ENCODE measurements around the gene ARHGAP21.
"Not testable (repeated sequence)": the region's sequence is repeated elsewhere in the genome, so short reads cannot be mapped to it uniquely, and the experiment has no call there.

ARHGAP21 gene

DNA sequence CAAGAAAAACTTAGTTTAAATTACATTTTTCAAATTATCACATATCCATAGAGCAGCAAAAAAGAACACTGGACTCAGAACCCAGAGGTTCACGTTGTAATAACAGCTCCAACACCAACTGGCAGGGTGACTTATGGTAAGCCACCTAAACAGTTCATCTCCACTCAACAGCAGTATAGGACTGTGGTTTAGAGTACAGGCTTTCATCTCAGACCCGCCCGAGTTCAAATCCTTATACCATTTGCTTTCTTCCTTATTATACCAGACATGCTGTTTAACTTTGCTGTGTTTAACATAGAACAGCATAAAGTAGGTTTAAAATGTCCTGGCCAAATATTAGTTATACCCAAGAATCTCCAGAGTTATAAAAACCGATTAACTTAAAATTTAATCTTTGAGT is 97.9 kb downstream of the ARHGAP21 start:
- DNase-seq (ENCODE audit: low read depth), result no peak

DNA sequence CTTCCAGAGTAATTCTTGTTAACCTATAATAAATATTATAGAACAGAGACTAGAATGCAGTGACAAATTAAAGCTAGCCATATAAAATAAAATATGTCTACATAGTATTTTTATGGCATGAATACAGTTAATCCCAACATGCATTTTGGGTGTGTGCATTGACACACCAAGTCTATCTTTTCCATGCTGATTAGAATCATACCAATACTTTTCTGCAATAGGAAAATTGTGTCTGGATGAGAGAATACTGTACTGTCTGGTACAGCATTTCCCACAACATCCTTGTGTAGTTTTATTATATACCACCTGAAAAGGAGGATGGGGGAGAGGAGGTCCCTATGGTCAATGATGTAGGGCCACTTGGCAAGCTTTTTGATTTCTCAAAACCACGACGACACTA is 100.3 kb downstream of the ARHGAP21 start:
- DNase-seq (ENCODE audit: low read depth), result no peak

- DNase-seq (ENCODE audit: low read depth), result peak; percentile 3
Observed at GRCh38 chr10:24622781-24623301, 100.8 kb downstream of the ARHGAP21 start.

DNA sequence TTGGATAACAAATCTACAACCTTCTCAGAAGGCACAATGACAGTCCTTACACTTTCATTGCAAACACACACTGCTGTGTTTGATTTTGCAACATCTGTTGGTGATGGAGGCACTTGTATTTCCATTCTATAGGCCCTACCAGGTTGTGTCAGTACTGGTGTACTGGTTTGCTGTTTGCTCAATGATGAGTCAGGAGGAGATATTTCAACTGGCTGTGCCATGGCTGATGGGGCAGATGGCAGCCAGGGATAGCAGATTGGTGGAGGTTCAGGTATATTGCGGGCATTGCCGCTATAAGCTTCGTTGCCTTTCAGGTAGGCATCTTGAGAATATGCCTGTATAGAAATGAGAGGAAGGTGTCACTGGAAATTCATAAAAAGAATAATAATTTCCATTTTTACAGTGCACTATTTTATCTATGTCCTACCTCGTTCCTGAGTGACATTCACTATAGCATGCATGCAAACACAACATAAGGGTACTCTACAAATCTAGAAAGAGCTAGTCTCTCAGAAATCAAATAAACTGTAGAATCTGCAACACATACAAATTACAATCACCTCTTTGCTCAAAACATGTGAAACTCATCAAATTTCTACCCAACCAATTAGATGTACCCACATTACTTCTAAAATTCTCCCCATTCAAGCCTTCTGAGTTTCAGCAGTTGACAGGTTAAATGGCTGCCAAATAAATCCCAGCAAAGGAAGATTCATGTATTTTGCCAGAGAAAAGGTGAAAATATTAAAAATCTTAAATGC is 102.5 kb downstream of the ARHGAP21 start:
- not testable (repeated sequence) for DNase-seq (ENCODE audit: low read depth)

- not testable (repeated sequence) for DNase-seq (ENCODE audit: low read depth)
Observed at GRCh38 chr10:24619994-24620310, 103.7 kb downstream of the ARHGAP21 start.

GRCh38 chr10:24619291-24619993 is 104.2 kb downstream of the ARHGAP21 start:
- DNase-seq (ENCODE audit: low read depth), result not testable (repeated sequence)

DNA sequence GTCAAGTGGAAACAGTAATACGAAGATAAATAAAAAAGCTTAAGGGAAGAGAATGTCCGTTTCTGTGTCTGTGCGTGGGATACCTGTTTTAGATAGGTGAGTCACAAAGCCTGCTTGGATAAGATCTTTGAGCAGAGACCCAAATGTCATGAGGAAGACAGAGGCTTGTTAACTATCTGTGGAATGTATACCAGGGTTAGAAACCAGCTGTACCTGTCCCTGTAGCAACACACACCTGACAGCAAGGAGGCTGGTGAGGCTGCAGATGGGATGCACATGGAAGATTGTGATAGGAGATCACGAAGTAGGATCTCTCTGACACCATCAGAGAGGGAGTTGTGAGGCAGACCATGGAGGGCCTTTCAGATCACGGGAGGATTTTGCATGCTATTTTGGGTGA is 105.3 kb downstream of the ARHGAP21 start:
- DNase-seq (ENCODE audit: low read depth), result no peak

- peak; percentile 25 for DNase-seq (ENCODE audit: low read depth)
Observed at GRCh38 chr10:24617771-24618396, 105.8 kb downstream of the ARHGAP21 start.

DNA sequence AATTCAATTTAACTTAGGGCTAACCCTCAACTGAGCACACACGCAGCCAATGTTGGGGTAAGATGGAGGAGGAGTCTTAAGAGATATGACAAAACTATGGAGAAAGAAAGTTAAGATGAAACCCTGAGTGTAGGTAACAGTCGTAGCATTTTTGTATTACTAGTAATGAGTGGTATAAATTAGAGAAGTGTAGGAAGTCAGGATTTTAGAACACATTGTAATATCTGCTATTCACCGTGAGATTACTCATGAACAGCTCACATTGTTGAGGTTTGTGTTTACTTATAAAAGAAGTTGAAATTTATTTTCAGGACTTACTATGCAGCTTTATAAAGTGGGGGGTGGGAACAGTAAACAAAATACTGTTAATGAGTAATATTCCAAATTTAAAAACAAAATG is 107.2 kb downstream of the ARHGAP21 start:
- DNase-seq (ENCODE audit: low read depth), result no peak

DNA sequence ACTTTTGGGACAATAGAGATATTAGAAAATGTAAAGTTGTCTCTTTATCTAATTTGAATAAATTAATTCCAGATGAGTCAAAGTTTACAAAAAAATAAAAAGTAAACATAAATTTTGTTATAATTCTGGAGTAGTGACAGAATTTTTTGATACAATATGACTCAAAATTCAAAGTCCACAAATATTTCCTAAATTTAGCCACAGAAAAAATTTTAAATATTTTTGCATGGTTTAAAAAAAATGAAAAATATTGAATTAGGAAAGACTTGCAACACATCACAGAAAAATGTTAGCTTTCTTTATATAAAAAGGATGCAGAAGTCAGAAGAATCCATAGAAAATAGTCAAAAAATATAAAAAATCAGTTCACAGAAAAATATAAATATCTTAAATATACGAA is 117.7 kb downstream of the ARHGAP21 start:
- no peak for DNase-seq (ENCODE audit: low read depth)

DNA sequence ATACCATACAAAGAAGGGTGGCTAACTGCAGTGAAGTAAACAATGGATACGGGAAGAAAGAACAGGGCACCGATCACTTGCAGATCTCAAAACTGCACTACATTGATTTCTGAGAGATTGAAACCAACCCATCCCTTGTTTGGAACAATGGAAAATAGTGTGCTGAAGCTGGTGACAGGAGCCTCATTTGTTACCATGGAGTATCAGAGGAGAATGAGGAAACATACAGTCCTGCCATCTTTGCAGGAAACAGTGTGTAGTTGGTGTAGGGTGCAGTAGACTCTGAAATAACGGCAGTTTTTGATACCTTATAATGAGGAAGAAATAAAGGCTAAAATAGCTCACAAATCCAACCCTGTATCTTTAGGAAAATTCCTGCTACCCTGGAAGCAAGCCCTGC is 118.5 kb downstream of the ARHGAP21 start:
- DNase-seq (ENCODE audit: low read depth), result no peak

GRCh38 chr10:24603333-24603732 is 120.4 kb downstream of the ARHGAP21 start:
- no peak for DNase-seq (ENCODE audit: low read depth)

DNA sequence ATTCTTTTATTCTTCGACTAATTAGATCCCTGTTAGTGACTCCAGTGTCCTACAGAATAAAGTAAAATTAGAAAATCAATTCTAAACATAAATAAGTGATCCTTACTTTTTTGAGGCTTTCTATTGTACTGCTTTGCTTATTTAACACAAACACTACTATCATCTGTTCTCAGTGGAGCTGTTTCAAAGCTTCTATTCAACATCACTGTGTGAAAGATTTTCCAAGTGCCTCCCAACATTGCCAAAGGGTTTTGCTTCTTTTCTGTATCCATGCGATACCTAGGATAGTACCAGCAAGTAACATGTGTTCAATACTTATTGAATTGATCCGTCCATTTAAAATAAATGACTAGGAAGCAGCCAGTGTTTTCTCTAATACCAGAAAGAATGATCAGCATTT is 125.7 kb downstream of the ARHGAP21 start:
- no peak for DNase-seq (ENCODE audit: low read depth)

GRCh38 chr10:24597426-24597825 is 126.3 kb downstream of the ARHGAP21 start:
- no peak for DNase-seq (ENCODE audit: low read depth)

DNA sequence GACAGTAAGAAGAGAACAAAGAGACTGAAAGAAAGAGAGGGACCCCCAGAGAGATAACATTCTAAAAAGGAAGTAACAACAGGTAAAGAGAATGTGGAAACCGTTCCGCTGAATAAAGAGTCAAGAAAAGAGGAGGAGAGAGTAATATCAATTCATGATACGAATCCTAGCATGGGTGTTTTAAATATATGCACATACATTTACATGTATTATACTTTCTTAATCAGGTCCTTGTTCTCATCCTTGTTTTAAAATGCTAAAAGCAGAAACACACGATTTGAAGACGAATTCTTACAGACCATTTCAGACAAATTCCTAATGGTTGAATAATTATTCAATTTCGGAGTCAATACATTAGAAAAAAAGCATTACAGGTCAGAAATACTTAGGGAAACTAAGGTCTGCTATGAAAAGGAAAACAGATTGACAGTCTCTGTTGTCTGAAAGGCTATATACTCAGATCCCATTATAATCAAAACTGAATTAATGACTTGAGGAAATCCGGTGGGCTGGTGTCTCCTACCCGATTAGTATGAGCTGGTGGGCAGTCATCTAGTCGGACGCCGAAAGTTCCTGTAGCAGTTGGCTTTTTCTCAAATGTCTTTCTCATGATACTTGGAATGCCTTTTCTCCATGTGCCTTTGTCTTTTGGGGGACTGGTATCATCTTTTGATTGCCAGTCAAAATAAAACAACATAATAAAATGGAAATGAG is 127.3 kb downstream of the ARHGAP21 start:
- DNase-seq (ENCODE audit: low read depth), result no peak

DNA sequence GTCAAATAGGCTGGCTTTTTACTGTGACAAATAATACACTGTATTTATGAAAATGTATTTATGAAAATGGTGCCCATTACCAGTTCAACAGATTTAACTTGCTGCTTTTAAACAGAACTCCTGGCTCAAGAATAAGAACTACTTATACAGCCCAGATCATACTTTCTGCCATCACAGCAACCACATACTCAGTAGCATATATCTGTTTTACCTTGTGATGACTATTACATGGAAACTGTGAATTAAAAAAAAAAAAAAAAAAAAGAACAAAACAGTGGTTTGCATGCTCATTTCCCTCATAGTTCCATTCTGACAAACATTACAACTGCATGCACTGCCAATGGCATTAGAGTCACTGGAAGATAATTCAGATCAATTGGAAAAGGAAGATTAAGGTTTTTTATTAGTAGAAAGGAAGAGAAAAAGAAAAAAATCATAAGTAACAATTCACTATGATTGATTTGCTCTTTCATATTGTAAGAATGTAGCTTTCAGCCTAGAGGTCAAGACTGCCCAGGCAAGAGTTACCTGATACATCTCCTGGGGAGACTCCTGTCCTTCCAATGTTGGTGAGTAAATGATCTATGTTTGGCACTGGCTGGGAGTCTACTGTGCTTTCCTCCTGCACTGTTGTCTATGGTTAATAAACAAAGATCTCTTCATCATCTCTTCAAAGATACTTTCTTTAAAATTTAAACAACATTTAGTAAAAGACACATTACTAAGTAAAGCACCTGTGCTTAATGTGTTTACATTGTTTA is 132.8 kb downstream of the ARHGAP21 start:
- DNase-seq (ENCODE audit: low read depth), result no peak

DNA sequence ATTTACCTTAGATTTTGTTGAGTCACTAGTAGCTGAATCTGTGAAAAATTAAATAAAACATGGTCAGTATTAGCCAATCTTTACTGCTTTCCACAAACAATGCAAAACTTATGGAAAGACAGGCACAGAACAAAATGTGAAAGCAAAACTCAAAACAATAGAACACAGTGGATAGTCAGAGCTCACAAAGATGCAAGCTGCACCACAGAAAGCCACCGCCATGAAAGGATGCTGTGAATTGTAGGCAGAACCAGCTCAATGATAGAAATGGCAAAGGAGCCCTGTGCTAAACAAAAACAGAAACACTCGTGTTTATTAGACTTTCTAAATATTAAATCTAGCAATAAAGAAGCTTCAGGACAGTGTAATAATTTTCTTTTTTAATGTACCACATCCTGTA is 134.4 kb downstream of the ARHGAP21 start:
- no peak for DNase-seq (ENCODE audit: low read depth)

DNA sequence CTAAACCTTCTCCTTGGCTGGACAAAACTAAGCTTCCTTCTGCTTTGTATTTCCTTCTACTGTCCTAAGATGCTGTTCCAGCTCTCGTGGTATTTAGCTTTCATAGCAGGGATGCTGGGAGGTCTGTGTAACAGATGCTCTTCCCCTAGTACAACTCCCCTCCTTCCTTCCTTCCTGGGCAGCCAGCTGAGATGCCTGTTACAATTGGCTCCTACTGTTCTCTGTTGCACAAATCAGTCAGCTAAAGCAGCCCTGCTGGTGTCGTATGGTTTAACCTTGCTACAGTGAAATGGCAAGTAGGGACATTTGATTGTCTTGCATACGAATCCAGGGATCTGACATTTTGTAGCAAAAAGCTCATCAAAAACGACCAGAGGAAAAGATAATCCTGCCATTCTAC is 143.8 kb downstream of the ARHGAP21 start:
- no peak for DNase-seq (ENCODE audit: low read depth)

GRCh38 chr10:24579448-24579847 is 144.2 kb downstream of the ARHGAP21 start:
- DNase-seq (ENCODE audit: low read depth), result no peak

DNA sequence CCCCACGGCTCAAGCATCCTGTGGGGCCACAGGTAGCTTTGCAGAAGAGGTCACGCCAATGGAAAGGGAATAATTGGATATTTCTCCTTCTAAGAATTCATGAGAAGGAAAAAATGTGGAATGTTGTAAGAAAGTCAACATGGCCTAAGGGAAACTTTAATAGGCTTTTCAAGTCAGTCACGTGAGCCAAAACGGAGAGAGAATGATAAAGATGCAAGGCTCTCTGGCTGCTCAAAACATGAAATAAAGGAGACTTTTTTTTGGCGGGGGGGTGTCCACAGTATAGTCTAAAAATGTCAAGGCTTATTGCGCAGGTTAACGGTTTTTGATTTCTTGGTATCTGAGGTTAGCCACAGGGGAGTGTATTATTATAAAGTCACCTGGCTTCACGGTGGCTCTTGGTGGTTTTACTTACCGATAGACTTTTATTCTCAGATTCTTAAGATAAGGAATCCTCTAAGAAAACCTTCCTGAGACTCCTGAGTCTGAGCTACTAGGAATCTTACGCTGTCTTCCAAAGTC is 148.1 kb downstream of the ARHGAP21 start:
- no peak for DNase-seq (ENCODE audit: low read depth)

DNA sequence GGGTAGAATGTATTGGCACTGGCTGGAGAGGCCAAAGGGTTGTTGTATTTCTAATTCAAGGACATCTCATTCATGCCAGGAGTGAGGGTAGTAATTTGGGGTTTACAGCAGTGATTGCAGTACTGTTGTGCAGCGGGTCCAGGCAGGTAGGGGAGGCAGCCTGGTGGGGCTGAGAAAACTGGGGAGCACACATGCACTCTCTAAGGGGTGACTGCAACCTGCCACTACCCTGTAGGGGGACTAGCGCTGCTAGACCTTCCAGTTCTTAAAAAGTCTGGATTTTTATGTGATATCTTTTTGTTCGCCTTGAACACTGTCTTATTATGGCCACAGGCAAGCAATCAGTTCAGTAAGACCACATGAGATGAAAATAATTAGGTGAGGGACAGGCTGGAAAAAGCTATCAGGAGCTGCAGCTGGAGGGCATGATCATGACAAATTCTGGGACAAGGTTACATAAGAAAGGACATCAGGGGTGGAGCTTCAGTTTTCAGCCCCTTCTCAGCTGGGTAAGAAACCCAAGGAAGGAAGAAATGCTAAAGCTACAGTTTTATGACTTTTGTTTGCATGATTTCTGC is 149.0 kb downstream of the ARHGAP21 start:
- no peak for DNase-seq (ENCODE audit: low read depth)
